Mesendoderm (in vitro differentiated cells): ENCODE results near the gene SAMD11. TPM values are rescaled to one million over a fixed set of nuclear protein-coding genes. Genes with fewer than 3 reads are reported as not detected.

Source experiments
- DNase-seq: peaks from one replicate; pipeline ENCODE4 v3.0.0; 2013
- H2AK5ac ChIP-seq: 2 replicates; pipeline ENCODE4 v1.6.1; 2013; ENCODE audit warnings: low read length, inconsistent platforms
- H2BK120ac ChIP-seq: 2 replicates; pipeline ENCODE4 v1.6.1; 2013; ENCODE audit warnings: low read depth, mild to moderate bottlenecking, low read length, moderate library complexity, mixed read lengths
- H2BK15ac ChIP-seq: replicated peaks from 2 replicates; pipeline ENCODE4 v1.6.1; 2013; ENCODE audit warnings: low read depth, mild to moderate bottlenecking, moderate library complexity
- H2BK5ac ChIP-seq: 2 replicates; pipeline ENCODE4 v1.6.1; 2013; ENCODE audit warnings: low read length, inconsistent platforms
- H3K18ac ChIP-seq: 2 replicates; pipeline ENCODE4 v1.6.1; 2013; ENCODE audit warnings: mild to moderate bottlenecking, low read length, mixed read lengths
- H3K23ac ChIP-seq: one replicate; pipeline ENCODE4 v1.6.1; 2013; ENCODE audit warnings: low read length
- H3K27ac ChIP-seq: 2 replicates; pipeline ENCODE4 v1.5.1; 2013; ENCODE audit warnings: low read depth, mild to moderate bottlenecking, inconsistent platforms, low read length, moderate library complexity
- H3K27me3 ChIP-seq: 2 replicates; pipeline ENCODE4 v1.6.1; 2013; ENCODE audit warnings: low read length, control low read depth, mild to moderate bottlenecking, inconsistent platforms; ENCODE audit not compliant: insufficient read depth, poor library complexity
- H3K36me3 ChIP-seq: 2 replicates; pipeline ENCODE4 v1.6.1; 2013; ENCODE audit warnings: low read length, inconsistent platforms; ENCODE audit not compliant: control insufficient read depth, insufficient read depth
- H3K4ac ChIP-seq: one replicate; pipeline ENCODE4 v1.6.1; 2013; ENCODE audit warnings: low read depth, mild to moderate bottlenecking, low read length, moderate library complexity
- H3K4me1 ChIP-seq: 2 replicates; pipeline ENCODE4 v1.6.1; 2013; ENCODE audit warnings: low read depth, low read length, inconsistent platforms; ENCODE audit not compliant: control insufficient read depth
- H3K4me2 ChIP-seq: 2 replicates; pipeline ENCODE4 v1.6.1; 2013; ENCODE audit warnings: low read length
- H3K4me3 ChIP-seq: 2 replicates; pipeline ENCODE4 v1.5.1; 2013; ENCODE audit warnings: mild to moderate bottlenecking, low read length
- H3K56ac ChIP-seq: one replicate; pipeline ENCODE4 v1.6.1; 2013; ENCODE audit warnings: low read length
- H3K79me1 ChIP-seq: 2 replicates; pipeline ENCODE4 v1.6.1; 2013; ENCODE audit warnings: low read length, inconsistent platforms
- H3K79me2 ChIP-seq: 2 replicates; pipeline ENCODE4 v1.6.1; 2013; ENCODE audit warnings: mild to moderate bottlenecking, low read length; ENCODE audit not compliant: control insufficient read depth, insufficient read depth
- H3K9ac ChIP-seq: 2 replicates; pipeline ENCODE4 v1.6.1; 2013; ENCODE audit warnings: low read length, inconsistent platforms
- H4K5ac ChIP-seq: one replicate; pipeline ENCODE4 v1.6.1; 2013; ENCODE audit warnings: low read length
- H4K8ac ChIP-seq: one replicate; pipeline ENCODE4 v1.6.1; 2013; ENCODE audit warnings: low read depth, mild to moderate bottlenecking, control low read depth, low read length, moderate library complexity
- WGBS: extraction: QIAGEN DNeasy Blood & Tissue Kit; methylation state at CpG from one replicate; pipeline ENCODE4 v1.1.7; 2013; ENCODE audit warnings: low lambda C conversion rate, missing lambda C conversion rate; ENCODE audit not compliant: insufficient coverage; ENCODE audit errors: extremely low coverage; 5-methylcytosine and 5-hydroxymethylcytosine counted together
- small RNA-seq: library from polyadenylated mRNA; stranded (forward); fragments of <200 nt; extraction: miRNeasy Mini kit (QIAGEN cat#:217004); gene quantifications from one replicate; pipeline ENCODE3, GENCODE V24; 2013; ENCODE audit not compliant: insufficient read depth

The SAMD11 gene

DNA sequence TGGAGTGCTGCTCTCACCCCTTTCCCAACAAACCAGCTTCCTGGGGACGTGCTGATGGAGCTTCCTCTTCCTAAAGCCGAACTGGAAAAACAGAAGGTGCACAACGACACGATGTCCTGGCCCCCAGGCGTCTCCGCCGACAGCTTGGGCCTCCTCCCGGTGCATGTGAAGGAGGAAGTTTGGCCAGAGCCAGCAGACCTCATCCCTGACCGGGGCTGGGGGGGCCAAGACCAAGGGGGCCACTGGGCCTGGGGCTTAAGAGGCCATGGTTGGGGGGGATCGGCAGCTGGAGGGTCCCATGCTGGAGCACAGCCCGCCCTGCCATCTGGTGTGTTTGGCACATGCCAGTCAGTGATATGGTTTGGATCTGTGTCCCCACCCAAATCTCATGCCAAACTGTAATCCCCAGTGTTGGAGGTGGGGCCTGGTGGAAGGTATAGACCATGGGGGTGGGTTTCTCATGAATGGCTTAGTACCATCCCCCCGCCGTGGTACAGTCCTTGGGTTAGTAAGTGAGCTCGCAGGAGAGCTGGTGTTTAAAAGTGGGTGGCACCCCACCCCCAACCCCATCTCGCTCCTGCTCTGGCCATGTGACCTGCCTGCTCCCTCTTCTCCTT is 69.8 kb downstream of the SAMD11 start:
- Histone ChIP-seq H3K4me2 (no peak overlapping the region), H3K4ac (no peak overlapping the region), H2BK5ac (no peak overlapping the region), H3K56ac (no peak overlapping the region), H4K5ac (no peak overlapping the region), H3K79me2 (no peaks in the 10 kb centered on the region), H3K36me3 (no peaks in the 10 kb centered on the region), H2BK15ac (no peak overlapping the region), H3K4me1 (no peaks in the 10 kb centered on the region), H3K9ac (no peak overlapping the region), H2AK5ac (no peak overlapping the region), H3K23ac (no peak overlapping the region), H3K18ac (no peak overlapping the region), H2BK120ac (no peak overlapping the region), H4K8ac (no peak overlapping the region), H3K27ac (no peak overlapping the region), H3K4me3 (no peak overlapping the region), H3K27me3 (peaks cover 16% of the 10 kb centered on the region), H3K79me1 (no peaks in the 10 kb centered on the region)
- WGBS, result no CpG with 5 or more reads among the region's 15 CpGs
- DNase-seq, result no peak

Small RNA genes lying within 50 kb of the gene (small RNA-seq; reads per million reads assigned to genes)
- gene AL645608.4, result not detected
